HG03457 (cell line): ENCODE results near the gene SAC3D1.

Experiments used
- ATAC-seq: cut with Tn5 transposase; IDR thresholded peaks from one replicate; pipeline ENCODE4 v1.9.1; 2021; ENCODE audit warnings: moderate number of reproducible peaks; ENCODE audit not compliant: unreplicated experiment

The SAC3D1 gene

GRCh38 chr11:65086809-65087208 lies 45.8 kb downstream of the SAC3D1 start:
- no peak for ATAC-seq

GRCh38 chr11:65087216-65087615 lies 46.2 kb downstream of the SAC3D1 start:
- no peak for ATAC-seq

- no peak for ATAC-seq
Measured at GRCh38 chr11:65087827-65088226, 46.8 kb downstream of the SAC3D1 start.

GRCh38 chr11:65089621-65090020 lies 48.6 kb downstream of the SAC3D1 start:
- ATAC-seq = no peak

GRCh38 chr11:65090628-65091027 lies 49.6 kb downstream of the SAC3D1 start:
- no peak for ATAC-seq
